HepG2 (cell line): ENCODE results near the gene DCUN1D4. TPM values are rescaled to one million over a fixed set of nuclear protein-coding genes. Genes with fewer than 3 reads are reported as not detected.

Experiments
- ATF7 ChIP-seq, 2 experiments: fragments of 450-650 bp in 1 of 2; sonication (generic) in 1 of 2; formaldehyde crosslinking in 1 of 2; IDR thresholded peaks; 2 replicates each; pipeline versions ENCODE4 v1.4.0 to v1.6.1; 2016 to 2020; ENCODE audit warnings: antibody characterized with exemption in 1 of 2, mild to moderate bottlenecking in 1 of 2, missing genetic modification reagents in 1 of 2
- DPF2 ChIP-seq: sonication (generic); formaldehyde crosslinking; IDR thresholded peaks from 2 replicates; pipeline ENCODE4 v1.4.0; 2020; ENCODE audit warnings: mild to moderate bottlenecking, low read depth, missing genetic modification reagents, borderline replicate concordance
- FOSL2 ChIP-seq: sonication (generic); formaldehyde crosslinking; IDR thresholded peaks from 2 replicates; pipeline ENCODE4 v1.4.0; 2020; ENCODE audit warnings: missing genetic modification reagents
- JUNB ChIP-seq: sonication (generic); formaldehyde crosslinking; IDR thresholded peaks from 2 replicates; pipeline ENCODE4 v1.8.0; 2022; ENCODE audit warnings: missing genetic modification reagents, mild to moderate bottlenecking, borderline replicate concordance
- MYC ChIP-seq: sonication (generic); formaldehyde crosslinking; IDR thresholded peaks from 2 replicates; pipeline ENCODE4 v1.9.0; 2021; ENCODE audit warnings: missing genetic modification reagents, borderline replicate concordance
- REST ChIP-seq, 2 experiments: IDR thresholded peaks; 2 replicates each; pipeline ENCODE4 v1.6.1; 2011 to 2012; ENCODE audit warnings: low read length in 2 of 2, borderline replicate concordance in 1 of 2, low read depth in 1 of 2, mild to moderate bottlenecking in 1 of 2, moderate library complexity in 1 of 2
- SRSF4 ChIP-seq: fragments of 200-400 bp; formaldehyde crosslinking; IDR thresholded peaks from one replicate; pipeline ENCODE4 v1.6.1; 2018; ENCODE audit warnings: mild to moderate bottlenecking, low read depth, low read length, moderate library complexity; ENCODE audit not compliant: poor library complexity, severe bottlenecking
- TMF1 ChIP-seq: sonication (generic); formaldehyde crosslinking; IDR thresholded peaks from 2 replicates; pipeline ENCODE4 v1.8.1; 2022; ENCODE audit warnings: low read depth, missing genetic modification reagents
- polyA plus RNA-seq, 8 experiments: library from polyadenylated mRNA; depleted of rRNA in 3 of 8; stranded (reverse) in 7 of 8; unstranded in 1 of 8; fragments of >200 nt; fragmentation: Illumina TruSeq in 4 of 8; extraction: Trizol in 4 of 8; gene quantifications; 2 replicates each; pipeline versions ENCODE4 v1.2.1 to v1.2.3, GENCODE V29; 2011 to 2016; ENCODE audit warnings: low read depth in 4 of 8, missing spikeins in 1 of 8, mixed read lengths in 1 of 8; ENCODE audit not compliant: insufficient read depth in 1 of 8
- total RNA-seq, 5 experiments: library from RNA; depleted of rRNA; stranded (reverse); fragments of >200 nt; fragmentation: Illumina TruSeq; extraction: Trizol; gene quantifications; 2 replicates each; pipeline ENCODE4 v1.2.3, GENCODE V29; 2016; ENCODE audit warnings: low read depth in 1 of 5

DCUN1D4 gene
- total and polyA plus RNA-seq, 2 of the 13 experiments (the other 11 are each of a cell fraction or from before 2014, with no cell fraction given), result 27.9 to 44.4 TPM

GRCh38 chr4:51880016-51880915 is 37.3 kb downstream of the DCUN1D4 start (continued):
- peak; percentile 57; the same call in 1 of the 2 replicates for TF ChIP-seq TMF1
- TF ChIP-seq JUNB (CRISPR knock-in tag), result 0 out of 2 replicates have a peak, but pooled peaks have one; percentile 40
- peak; percentile 92 for TF ChIP-seq FOSL2 (CRISPR knock-in tag)
- peak; percentile 55 for TF ChIP-seq DPF2
- TF ChIP-seq SRSF4, result no peak
- peak in 1 of 2 experiments; percentile 46; a peak in 1 of 4 replicates for TF ChIP-seq REST (IDR thresholded peaks at IDR 0.05; ENCODE audit: borderline replicate concordance in 1 of 2, low read depth in 1 of 2, low read length in 2 of 2)
- TF ChIP-seq MYC (CRISPR knock-in tag), result no peak
- no peak for TF ChIP-seq ATF7 (IDR thresholded peaks at IDR 0.05)
- TF ChIP-seq ATF7 (CRISPR knock-in tag; IDR thresholded peaks at IDR 0.05), result no peak
